NCI-H2107 treated with DMSO at 0.1 percent for 48 hours (cell line): ENCODE results near the gene CDH4.

Source experiments
- DNase-seq: peaks from one replicate; lab custom pipeline; 2025; ENCODE audit not compliant: unreplicated experiment; lab: John Stamatoyannopoulos, UW

The CDH4 gene

GRCh38 chr20:61299618-61300017, 47.6 kb downstream of the CDH4 start:
- DNase-seq, result no peak

- DNase-seq, result no peak
Measured at GRCh38 chr20:61300293-61300692, 48.2 kb downstream of the CDH4 start.

GRCh38 chr20:61300709-61301108, 48.6 kb downstream of the CDH4 start:
- no peak for DNase-seq

- DNase-seq, result no peak
Measured at GRCh38 chr20:61301711-61302525, 49.9 kb downstream of the CDH4 start.

GRCh38 chr20:61303217-61303616, 51.2 kb downstream of the CDH4 start:
- no peak for DNase-seq

GRCh38 chr20:61303675-61304074, 51.6 kb downstream of the CDH4 start:
- DNase-seq, result no peak

GRCh38 chr20:61304750-61305149, 52.7 kb downstream of the CDH4 start:
- DNase-seq, result no peak

GRCh38 chr20:61306937-61307475, 54.9 kb downstream of the CDH4 start:
- DNase-seq, result no peak

GRCh38 chr20:61307686-61308476, 55.8 kb downstream of the CDH4 start:
- DNase-seq, result no peak

- no peak for DNase-seq
Measured at GRCh38 chr20:61308477-61308774, 56.4 kb downstream of the CDH4 start.

- no peak for DNase-seq
Measured at GRCh38 chr20:61310954-61311353, 58.9 kb downstream of the CDH4 start.

- no peak for DNase-seq
Measured at GRCh38 chr20:61311656-61312387, 59.8 kb downstream of the CDH4 start.

GRCh38 chr20:61312925-61313324, 60.9 kb downstream of the CDH4 start:
- DNase-seq, result no peak

- DNase-seq, result no peak
Measured at GRCh38 chr20:61313396-61313795, 61.3 kb downstream of the CDH4 start.

- no peak for DNase-seq
Measured at GRCh38 chr20:61314326-61315010, 62.4 kb downstream of the CDH4 start.

GRCh38 chr20:61315319-61315718, 63.3 kb downstream of the CDH4 start:
- DNase-seq, result no peak

GRCh38 chr20:61316346-61316745, 64.3 kb downstream of the CDH4 start:
- no peak for DNase-seq

GRCh38 chr20:61317966-61318530, 66.0 kb downstream of the CDH4 start:
- DNase-seq, result no peak

- DNase-seq, result no peak
Measured at GRCh38 chr20:61320691-61321425, 68.8 kb downstream of the CDH4 start.

GRCh38 chr20:61321481-61321880, 69.4 kb downstream of the CDH4 start:
- no peak for DNase-seq
